ENCODE measurements around the gene POLR1G.
"Not testable (repeated sequence)": the region's sequence is repeated elsewhere in the genome, so short reads cannot be mapped to it uniquely, and the experiment has no call there.

POLR1G gene

GRCh38 chr19:45419895-45420294 is 13.5 kb downstream of the POLR1G start:
- peaks cover 14% of the 10 kb centered on the region for H3K4me1 ChIP-seq
- no peak for DNase-seq (ENCODE audit: low spot score in 2 of 2)
- H3K9me3 ChIP-seq: no peaks in the 10 kb centered on the region
- in situ Hi-C loops (cut with MboI; ENCODE audit: low sequenced_read_pairs): no loop called here
- H3K27me3 ChIP-seq (ENCODE audit: low read depth): no peaks in the 10 kb centered on the region
- H3K36me3 ChIP-seq (replicated peaks): peaks cover 40% of the 10 kb centered on the region
- no peak overlapping the region for H3K4me3 ChIP-seq

DNA sequence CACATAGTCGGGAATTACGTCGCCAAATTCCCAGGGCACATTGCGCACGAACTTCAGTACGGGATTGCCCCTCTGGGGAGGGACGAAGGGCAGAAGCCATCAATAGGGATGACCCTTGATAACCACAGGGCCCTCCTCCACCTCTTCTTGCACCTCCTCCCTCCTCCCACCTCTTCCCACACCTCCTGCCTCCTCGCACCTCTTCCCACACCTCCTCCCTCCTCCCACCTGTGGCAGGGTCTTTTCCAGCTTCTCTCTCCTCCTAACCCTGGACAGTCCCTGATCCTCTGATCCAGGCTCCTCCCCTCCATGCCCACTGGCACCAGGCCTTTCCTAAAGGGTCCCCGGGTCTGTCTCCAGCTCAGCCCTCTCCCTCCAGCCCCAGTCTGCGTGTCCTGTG is 13.9 kb downstream of the POLR1G start:
- no peaks in the 10 kb centered on the region for H3K27me3 ChIP-seq (ENCODE audit: low read depth)
- in situ Hi-C loops (cut with MboI; ENCODE audit: low sequenced_read_pairs): no loop called here
- H3K9me3 ChIP-seq: no peaks in the 10 kb centered on the region
- H3K4me1 ChIP-seq: peaks cover 14% of the 10 kb centered on the region
- no peak overlapping the region for H3K4me3 ChIP-seq
- no peak for DNase-seq (ENCODE audit: low spot score in 2 of 2)
- H3K36me3 ChIP-seq (replicated peaks): peaks cover 39% of the 10 kb centered on the region

- in situ Hi-C loops (cut with MboI; ENCODE audit: low sequenced_read_pairs): no loop called here
- no peak for DNase-seq (ENCODE audit: low spot score in 2 of 2)
- Histone ChIP-seq H3K4me3 (no peak overlapping the region), H3K4me1 (peaks cover 14% of the 10 kb centered on the region), H3K36me3 (replicated peaks) (peaks cover 35% of the 10 kb centered on the region), H3K9me3 (no peaks in the 10 kb centered on the region), H3K27me3 (ENCODE audit: low read depth) (no peaks in the 10 kb centered on the region)
Measured at GRCh38 chr19:45420871-45421270, 14.4 kb downstream of the POLR1G start.

DNA sequence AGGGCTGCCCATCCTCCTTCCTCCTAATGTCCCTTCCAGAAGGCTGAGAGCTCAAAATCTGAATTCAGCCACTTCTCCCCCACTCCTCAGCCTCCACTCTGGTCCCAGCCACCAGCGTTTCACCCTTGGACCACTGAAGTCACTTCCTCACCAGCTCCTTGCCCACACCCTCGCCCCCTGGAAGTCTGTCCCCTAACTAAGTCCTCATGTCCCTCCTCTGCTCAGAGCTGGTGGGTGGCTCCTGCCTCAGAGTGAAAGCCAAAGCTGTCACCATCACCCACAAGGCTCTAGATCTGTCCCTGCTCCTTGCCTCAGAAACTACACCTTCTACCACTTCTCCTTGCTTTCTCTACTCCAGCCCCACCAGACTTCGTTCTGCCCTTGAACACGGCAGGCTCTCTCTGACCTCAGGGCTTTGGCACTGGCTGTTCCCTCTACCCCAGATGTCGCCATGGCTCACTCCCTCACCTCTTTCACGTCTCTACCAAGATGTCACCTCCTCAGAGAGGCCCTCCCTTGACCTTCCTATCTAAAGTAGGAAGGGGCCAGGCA is 15.6 kb downstream of the POLR1G start:
- peaks cover 31% of the 10 kb centered on the region for H3K36me3 ChIP-seq (replicated peaks)
- peaks cover 14% of the 10 kb centered on the region for H3K4me1 ChIP-seq
- no peaks in the 10 kb centered on the region for H3K27me3 ChIP-seq (ENCODE audit: low read depth)
- no peaks in the 10 kb centered on the region for H3K9me3 ChIP-seq
- DNase-seq (ENCODE audit: low spot score in 2 of 2): no peak
- no peak overlapping the region for H3K4me3 ChIP-seq
- in situ Hi-C loops (cut with MboI; ENCODE audit: low sequenced_read_pairs): no loop called here

GRCh38 chr19:45423033-45423588 is 16.7 kb downstream of the POLR1G start:
- Histone ChIP-seq H3K36me3 (replicated peaks) (peaks cover 26% of the 10 kb centered on the region), H3K4me1 (peaks cover 14% of the 10 kb centered on the region), H3K27me3 (ENCODE audit: low read depth) (no peaks in the 10 kb centered on the region), H3K9me3 (no peaks in the 10 kb centered on the region), H3K4me3 (peak overlapping the region; percentile 53)
- in situ Hi-C loops (cut with MboI; ENCODE audit: low sequenced_read_pairs): no loop called here
- DNase-seq (ENCODE audit: low spot score in 2 of 2): no peak

- in situ Hi-C loops (cut with MboI; ENCODE audit: low sequenced_read_pairs): no loop called here
- Histone ChIP-seq H3K27me3 (ENCODE audit: low read depth) (no peaks in the 10 kb centered on the region), H3K4me3 (peak within 1 kb of the TSS; percentile 53), H3K9me3 (no peaks in the 10 kb centered on the region), H3K4me1 (peaks cover 14% of the 10 kb centered on the region), H3K36me3 (replicated peaks) (peaks cover 21% of the 10 kb centered on the region)
- peak; percentile 92 to 100 for DNase-seq (ENCODE audit: low spot score in 2 of 2)
Measured at GRCh38 chr19:45423589-45424190, 17.2 kb downstream of the POLR1G start, which contains the start of gene ERCC1. TSS of gene ERCC1 (minus strand) at chr19:45423917. CDS start at chr19:45423374, 543 bp downstream.

- in situ Hi-C loops (cut with MboI; ENCODE audit: low sequenced_read_pairs): no loop called here
- Histone ChIP-seq H3K4me3 (peak overlapping the region; percentile 53), H3K27me3 (ENCODE audit: low read depth) (no peaks in the 10 kb centered on the region), H3K36me3 (replicated peaks) (peaks cover 15% of the 10 kb centered on the region), H3K9me3 (no peaks in the 10 kb centered on the region), H3K4me1 (peaks cover 14% of the 10 kb centered on the region)
- DNase-seq (ENCODE audit: low spot score in 2 of 2): peak; percentile 16 to 54
Measured at GRCh38 chr19:45424191-45425058, 18.0 kb downstream of the POLR1G start.

DNA sequence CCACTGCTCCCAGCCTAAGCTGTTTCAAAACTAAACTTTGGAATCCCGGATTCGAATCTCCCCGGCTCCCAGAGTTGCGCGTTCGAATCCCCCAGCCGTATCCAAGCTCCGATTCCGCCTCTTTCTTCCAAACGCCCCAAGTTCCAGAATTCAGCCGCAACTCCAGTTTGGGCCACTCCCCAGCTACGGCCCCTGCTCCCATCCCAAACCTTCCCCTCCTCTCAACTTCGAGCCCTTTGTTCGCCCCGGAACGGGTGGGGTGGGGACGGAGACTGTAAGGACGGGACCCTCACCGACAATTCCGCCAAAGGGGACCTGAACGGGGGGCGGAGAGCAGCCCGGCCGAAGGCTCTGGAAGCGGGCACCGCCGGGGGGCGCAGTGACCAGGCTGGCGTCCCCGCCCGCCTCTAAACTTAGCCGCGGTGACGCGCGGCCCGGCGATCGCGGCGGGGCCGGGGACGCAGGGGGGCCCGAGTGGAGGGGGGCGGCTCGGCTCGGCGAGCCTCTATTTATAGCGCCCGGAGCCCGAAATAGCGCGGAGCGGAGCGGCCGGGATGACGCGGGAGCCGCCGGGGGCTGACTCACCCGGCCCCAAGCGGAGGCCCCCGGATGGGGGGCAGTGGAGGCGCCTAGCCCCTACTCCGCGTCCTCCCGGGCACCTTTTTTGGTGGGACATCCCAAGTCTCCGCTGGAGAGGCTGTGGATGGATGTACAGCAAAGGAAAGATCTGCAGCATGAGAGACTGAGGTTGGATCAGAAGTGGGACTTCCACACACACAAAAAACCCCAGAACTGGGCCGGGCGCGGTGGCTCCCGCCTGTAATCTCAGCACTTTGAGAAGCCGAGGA is 22.2 kb downstream of the POLR1G start:
- Histone ChIP-seq H3K9me3 (no peaks in the 10 kb centered on the region), H3K4me3 (peak overlapping the region; percentile 50), H3K27me3 (ENCODE audit: low read depth) (no peaks in the 10 kb centered on the region), H3K4me1 (peaks cover 8% of the 10 kb centered on the region), H3K36me3 (replicated peaks) (no peaks in the 10 kb centered on the region)
- DNase-seq (ENCODE audit: low spot score in 2 of 2): peak in 1 of 2 experiments; percentile 70
- in situ Hi-C loops (cut with MboI; ENCODE audit: low sequenced_read_pairs): no loop called here

DNA sequence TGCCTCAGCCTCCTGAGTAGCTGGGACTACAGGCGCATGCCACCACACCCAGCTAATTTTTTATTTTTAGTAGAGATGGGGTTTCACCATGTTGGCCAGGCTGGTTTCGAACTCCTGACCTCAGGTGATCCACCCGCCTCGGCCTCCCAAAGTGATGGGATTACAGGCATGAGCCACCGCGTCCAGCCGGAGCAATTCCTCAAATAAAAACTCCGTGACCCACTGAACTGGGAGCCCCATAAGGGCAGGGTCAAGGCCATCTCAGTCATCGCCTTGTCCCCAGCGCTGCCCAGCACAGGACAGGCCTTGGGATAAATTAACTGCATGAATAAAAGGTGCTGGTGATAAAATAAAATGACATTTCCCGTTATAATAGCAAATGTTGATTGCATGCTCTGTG is 23.5 kb downstream of the POLR1G start:
- H3K9me3 ChIP-seq; H3K4me1 ChIP-seq; H3K4me3 ChIP-seq; DNase-seq (ENCODE audit: low spot score in 2 of 2); H3K36me3 ChIP-seq (replicated peaks); in situ Hi-C loops (cut with MboI; ENCODE audit: low sequenced_read_pairs); H3K27me3 ChIP-seq (ENCODE audit: low read depth): not testable (repeated sequence)

DNA sequence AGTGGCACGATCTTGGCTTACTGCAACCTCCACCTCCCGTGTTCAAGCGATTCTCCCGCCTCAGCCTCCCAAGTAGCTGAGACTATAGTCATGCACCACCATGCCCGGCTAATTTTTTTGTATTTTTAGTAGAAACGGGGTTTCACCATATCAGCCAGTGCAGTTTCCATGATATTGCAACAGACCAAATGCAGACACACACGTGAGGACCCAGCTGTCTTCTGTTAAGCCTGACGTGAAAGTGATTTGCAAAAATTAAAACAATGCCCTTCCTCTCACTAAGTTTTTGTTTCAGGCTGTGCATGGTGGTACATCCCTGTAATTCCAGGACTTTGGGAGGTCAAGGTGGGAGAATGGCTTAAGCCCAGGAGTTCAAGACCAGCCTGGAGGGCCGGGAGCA is 24.6 kb downstream of the POLR1G start:
- DNase-seq (ENCODE audit: low spot score in 2 of 2); in situ Hi-C loops (cut with MboI; ENCODE audit: low sequenced_read_pairs); H3K4me1 ChIP-seq; H3K27me3 ChIP-seq (ENCODE audit: low read depth); H3K4me3 ChIP-seq; H3K9me3 ChIP-seq; H3K36me3 ChIP-seq (replicated peaks): not testable (repeated sequence)

DNA sequence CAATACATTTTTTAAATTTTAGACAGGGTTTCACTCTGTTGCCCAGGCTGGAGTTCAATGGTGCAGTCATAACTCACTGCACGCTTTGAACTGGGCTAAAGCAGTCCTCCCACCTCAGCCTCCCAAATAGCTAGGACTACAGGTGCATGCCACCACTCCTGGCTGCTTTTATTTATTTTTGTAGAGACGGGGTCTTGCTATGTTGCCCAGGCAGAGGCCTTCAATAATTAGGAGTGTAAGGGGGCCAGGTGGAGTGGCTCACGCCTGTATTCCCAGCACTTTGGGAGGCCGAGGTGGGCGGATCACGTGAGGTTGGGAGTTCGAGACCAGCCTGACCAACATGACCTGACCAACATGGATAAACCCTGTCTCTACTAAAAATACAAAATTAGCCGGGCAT is 26.1 kb downstream of the POLR1G start:
- H3K9me3 ChIP-seq; H3K4me3 ChIP-seq; in situ Hi-C loops (cut with MboI; ENCODE audit: low sequenced_read_pairs); DNase-seq (ENCODE audit: low spot score in 2 of 2); H3K27me3 ChIP-seq (ENCODE audit: low read depth); H3K4me1 ChIP-seq; H3K36me3 ChIP-seq (replicated peaks): not testable (repeated sequence)

- Histone ChIP-seq H3K4me1 (peaks cover 4% of the 10 kb centered on the region; the same call in 1 of the 2 replicates), H3K9me3 (0 out of 2 replicates have a peak, but pooled peaks cover 3% of the 10 kb centered on the region), H3K27me3 (ENCODE audit: low read depth) (no peaks in the 10 kb centered on the region), H3K36me3 (replicated peaks) (no peaks in the 10 kb centered on the region), H3K4me3 (no peak overlapping the region)
- in situ Hi-C loops (cut with MboI; ENCODE audit: low sequenced_read_pairs): no loop called here
- no peak for DNase-seq (ENCODE audit: low spot score in 2 of 2)
Measured at GRCh38 chr19:45437328-45437727, 30.9 kb downstream of the POLR1G start.

GRCh38 chr19:45439190-45439568 is 32.7 kb downstream of the POLR1G start:
- no peaks in the 10 kb centered on the region for H3K36me3 ChIP-seq (replicated peaks)
- H3K4me3 ChIP-seq: peak overlapping the region; percentile 47
- no peak for DNase-seq (ENCODE audit: low spot score in 2 of 2)
- in situ Hi-C loops (cut with MboI; ENCODE audit: low sequenced_read_pairs): no loop called here
- no peaks in the 10 kb centered on the region for H3K27me3 ChIP-seq (ENCODE audit: low read depth)
- H3K4me1 ChIP-seq: peaks cover 10% of the 10 kb centered on the region
- H3K9me3 ChIP-seq: 0 out of 2 replicates have a peak, but pooled peaks cover 3% of the 10 kb centered on the region
